Ishikawa (cell line): ENCODE measurements around the gene HIF1AN.

ENCODE experiments used
- CREB1 ChIP-seq: IDR thresholded peaks from 2 replicates; pipeline ENCODE4 v1.6.1; 2012; ENCODE audit warnings: low read depth
- EGR1 ChIP-seq: IDR thresholded peaks from 2 replicates; pipeline ENCODE4 v1.6.1; 2012
- EP300 ChIP-seq: IDR thresholded peaks from 2 replicates; pipeline ENCODE4 v1.6.1; 2012; ENCODE audit warnings: borderline replicate concordance
- FOXM1 ChIP-seq: IDR thresholded peaks from 2 replicates; pipeline ENCODE4 v1.6.1; 2012; ENCODE audit warnings: low read depth, borderline replicate concordance
- MAX ChIP-seq: IDR thresholded peaks from 2 replicates; pipeline ENCODE4 v1.6.1; 2012
- NFIC ChIP-seq: IDR thresholded peaks from 2 replicates; pipeline ENCODE4 v1.6.1; 2012
- RAD21 ChIP-seq: IDR thresholded peaks from 2 replicates; pipeline ENCODE4 v1.6.1; 2012; ENCODE audit warnings: low read depth
- REST ChIP-seq: IDR thresholded peaks from 2 replicates; pipeline ENCODE4 v1.6.1; 2012; ENCODE audit warnings: low read depth, mild to moderate bottlenecking
- TAF1 ChIP-seq: IDR thresholded peaks from 2 replicates; pipeline ENCODE4 v1.6.1; 2012; ENCODE audit warnings: low read depth, mild to moderate bottlenecking
- TCF12 ChIP-seq: IDR thresholded peaks from 2 replicates; pipeline ENCODE4 v1.6.1; 2012; ENCODE audit warnings: low read depth
- TEAD4 ChIP-seq: IDR thresholded peaks from 2 replicates; pipeline ENCODE4 v1.6.1; 2012
- YY1 ChIP-seq: IDR thresholded peaks from 2 replicates; pipeline ENCODE4 v1.6.1; 2012; ENCODE audit warnings: low read depth

GRCh38 chr10:100569687-100570481 is 34.1 kb downstream of the HIF1AN start:
- TF ChIP-seq CREB1 (no peak), RAD21 (no peak), MAX (no peak), NFIC (no peak), EP300 (no peak), YY1 (no peak), TAF1 (no peak), TEAD4 (no peak), FOXM1 (no peak), REST (no peak), EGR1 (no peak), TCF12 (no peak)
